GM19324 (cell line): ENCODE data around the gene PRMT5.

Source experiments
- ATAC-seq: cut with Tn5 transposase; IDR thresholded peaks from one replicate; pipeline ENCODE4 v1.9.1; 2021; ENCODE audit warnings: mild to moderate bottlenecking, moderate library complexity; ENCODE audit not compliant: unreplicated experiment, low FRiP score

The PRMT5 gene

GRCh38 chr14:22878271-22879246 is 50.6 kb downstream of the PRMT5 start:
- ATAC-seq = no peak

GRCh38 chr14:22877000-22877501 is 52.1 kb downstream of the PRMT5 start:
- no peak for ATAC-seq

GRCh38 chr14:22875748-22876319 is 53.3 kb downstream of the PRMT5 start:
- ATAC-seq = no peak

GRCh38 chr14:22875003-22875747 is 54.0 kb downstream of the PRMT5 start:
- no peak for ATAC-seq

- ATAC-seq = no peak
Measured at GRCh38 chr14:22872833-22873520, 56.2 kb downstream of the PRMT5 start.

- ATAC-seq = peak; percentile 14
Measured at GRCh38 chr14:22872033-22872832, 56.9 kb downstream of the PRMT5 start.

- peak; percentile 87 for ATAC-seq
Measured at GRCh38 chr14:22871224-22872032, 57.7 kb downstream of the PRMT5 start, which contains the start of gene LRP10. TSS of gene LRP10 (plus strand) at chr14:22871740. CDS start at chr14:22872304, 564 bp downstream.

GRCh38 chr14:22870811-22871223 is 58.4 kb downstream of the PRMT5 start:
- peak; percentile 19 for ATAC-seq
